Astrocyte (in vitro differentiated cells and primary cell): ENCODE measurements around the gene C19orf53.

ENCODE experiments used
- CTCF ChIP-seq: IDR thresholded peaks from 2 replicates; pipeline ENCODE4 v1.5.1; 2011; ENCODE audit warnings: low read depth, mild to moderate bottlenecking, inconsistent platforms, low read length, moderate library complexity; ENCODE audit not compliant: insufficient read depth
- EZH2 ChIP-seq: IDR thresholded peaks from 2 replicates; pipeline ENCODE4 v1.6.1; 2012; ENCODE audit warnings: mild to moderate bottlenecking, low read length, inconsistent platforms; ENCODE audit not compliant: insufficient read depth

- no peak for TF ChIP-seq CTCF
- TF ChIP-seq EZH2, result no peak
These were observed 4.1 kb downstream of the C19orf53 start for GRCh38 chr19:13778398-13778797.
